Urinary bladder (tissue), 4 donors: ENCODE measurements around the gene MRPL18. TPM values are rescaled to one million over a fixed set of nuclear protein-coding genes. Genes with fewer than 3 reads are reported as not detected.
"Not testable (repeated sequence)": the region's sequence is repeated elsewhere in the genome, so short reads cannot be mapped to it uniquely, and the experiment has no call there.

ENCODE experiments used
- DNase-seq: peaks from one replicate; pipeline ENCODE4 v3.0.0-alpha.2; 2015; ENCODE audit errors: extremely low spot score
- H3K27ac ChIP-seq: one replicate; pipeline ENCODE4 v1.5.1; 2013; ENCODE audit warnings: low read depth, mild to moderate bottlenecking, moderate library complexity
- H3K36me3 ChIP-seq: one replicate; pipeline ENCODE4 v1.6.1; 2013; ENCODE audit warnings: mild to moderate bottlenecking, moderate library complexity; ENCODE audit not compliant: insufficient read depth
- H3K4me1 ChIP-seq: one replicate; pipeline ENCODE4 v1.6.1; 2013; ENCODE audit warnings: mild to moderate bottlenecking, moderate library complexity; ENCODE audit not compliant: insufficient read depth
- H3K4me3 ChIP-seq: one replicate; pipeline ENCODE4 v1.5.1; 2013; ENCODE audit warnings: low read depth, low read length
- WGBS: extraction: QIAGEN DNeasy Blood & Tissue Kit; methylation state at CpG from one replicate; pipeline ENCODE4 v1.1.7; 2013; 5-methylcytosine and 5-hydroxymethylcytosine counted together
- polyA plus RNA-seq: library from polyadenylated mRNA; stranded (reverse); fragments of 200-250 nt; gene quantifications from one replicate; pipeline ENCODE4 v1.2.3, GENCODE V29; 2013
- total RNA-seq: library from RNA; depleted of rRNA; stranded (reverse); fragments of >200 nt; gene quantifications from one replicate; pipeline ENCODE4 v1.2.3, GENCODE V29; 2014
- donor health status: healthy with polysubstance abuse.
- donor health status: healthy.

MRPL18 gene
- total and polyA plus RNA-seq, 2 donors: 58.0 to 77.7 TPM

DNA sequence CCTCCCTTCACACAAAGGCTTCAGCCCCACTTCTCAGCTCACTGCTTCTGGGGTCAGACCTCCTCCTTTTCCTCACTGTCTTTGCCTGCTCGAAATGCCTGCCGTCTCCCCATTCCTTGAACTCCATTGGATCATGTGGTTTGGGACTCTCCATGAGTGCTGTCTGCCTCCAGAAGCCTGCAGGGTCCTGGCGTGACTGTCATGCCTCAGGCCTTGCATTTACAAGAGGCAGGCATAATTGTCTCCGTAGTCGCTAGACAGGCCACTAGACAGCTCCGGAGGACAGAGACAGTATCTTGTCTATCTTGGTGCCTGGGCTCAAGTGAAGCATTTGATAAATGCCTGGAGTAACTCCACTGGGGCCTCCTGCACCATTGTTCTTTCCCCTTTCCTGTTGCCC, 25.1 kb downstream of the MRPL18 start:
- Histone ChIP-seq H3K4me3 (no peak overlapping the region), H3K36me3 (no peaks in the 10 kb centered on the region), H3K27ac (no peak overlapping the region), H3K4me1 (no peaks in the 10 kb centered on the region)
- 67% methylated on average over 6 of the region's 6 CpGs for WGBS
- DNase-seq: no peak

DNA sequence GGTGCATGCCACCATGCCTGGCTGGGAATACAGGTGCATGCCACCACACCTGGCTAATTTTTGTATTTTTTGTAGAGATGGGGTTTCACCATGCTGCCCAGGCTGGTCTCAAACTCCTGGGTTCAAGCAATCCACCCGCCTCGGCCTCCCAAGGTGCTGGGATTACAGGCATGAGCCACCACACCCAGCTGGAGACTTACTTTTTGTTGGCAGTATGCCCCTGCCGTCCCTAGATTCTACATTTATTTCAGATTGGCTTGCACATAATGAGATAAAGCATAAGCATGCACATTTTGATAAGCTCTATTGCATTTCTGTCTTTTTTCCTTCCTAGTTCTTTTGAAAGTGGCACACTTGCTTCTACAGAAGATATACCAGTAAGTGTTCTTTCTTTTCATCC, 26.5 kb downstream of the MRPL18 start:
- whole genome bisulfite sequencing: 74% methylated on average over 3 of the region's 3 CpGs
- not testable (repeated sequence) for H3K36me3 ChIP-seq, DNase-seq, H3K27ac ChIP-seq, H3K4me3 ChIP-seq, H3K4me1 ChIP-seq

DNA sequence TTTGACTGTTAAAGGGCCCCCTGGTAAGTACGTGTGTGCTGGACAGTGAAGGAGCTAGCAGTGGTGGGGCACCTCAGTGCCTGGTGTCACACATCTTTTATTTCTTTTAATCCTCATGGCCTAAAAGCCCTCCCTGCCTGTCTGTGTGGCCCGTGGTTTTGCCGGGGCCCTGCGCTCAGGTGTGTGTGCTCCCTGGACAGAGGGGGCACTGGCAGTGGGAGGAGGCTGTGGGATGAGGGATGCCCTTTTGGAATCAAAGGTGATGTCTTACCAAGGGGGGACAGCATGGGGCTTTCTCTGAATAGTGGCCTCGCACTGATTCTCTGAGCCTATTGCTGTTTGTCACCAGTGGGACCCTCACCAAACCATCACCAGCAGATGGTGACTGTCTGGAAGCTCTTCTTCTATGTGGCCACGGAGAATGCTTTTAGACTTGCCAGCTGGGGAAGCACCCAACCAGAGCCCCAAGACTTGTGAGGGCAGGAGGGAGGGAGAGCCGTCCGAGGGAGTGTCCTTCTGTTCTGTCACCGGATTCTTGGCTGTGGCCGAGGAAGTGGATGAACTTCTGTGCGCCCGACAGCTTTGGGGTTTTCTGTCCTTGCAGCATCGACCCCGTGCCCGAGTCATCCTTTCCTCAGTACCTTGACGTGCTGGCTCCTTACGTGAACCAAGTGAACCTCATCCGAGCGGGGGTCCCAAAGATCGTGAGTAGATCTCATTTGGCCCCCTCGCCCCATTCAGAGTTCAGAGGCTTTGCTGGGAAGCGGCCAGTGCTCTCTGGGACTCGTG, 27.9 kb downstream of the MRPL18 start:
- H3K36me3 ChIP-seq: no peaks in the 10 kb centered on the region
- 87% methylated on average over 23 of the region's 23 CpGs for WGBS

DNA sequence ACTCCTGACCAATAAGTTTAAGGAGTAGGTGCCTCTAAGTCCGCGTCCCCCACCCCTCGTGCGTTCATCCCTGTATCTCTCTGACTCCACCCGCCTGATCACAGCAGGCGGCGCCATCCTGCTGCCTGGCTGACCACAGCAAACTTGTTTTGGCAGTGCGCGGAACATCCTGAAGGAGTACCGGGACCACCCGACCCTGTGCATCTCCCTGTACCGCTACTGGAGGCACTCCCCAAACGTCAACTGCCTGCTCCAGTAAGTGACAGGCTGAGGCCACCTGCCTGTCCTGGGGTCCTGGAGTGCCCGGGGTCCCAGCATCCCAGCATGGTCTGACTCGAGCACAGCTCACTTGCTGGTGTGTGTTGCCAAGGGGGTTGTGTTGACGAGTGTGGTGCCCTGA, 28.8 kb downstream of the MRPL18 start:
- Histone ChIP-seq H3K36me3 (no peaks in the 10 kb centered on the region), H3K4me1 (no peaks in the 10 kb centered on the region), H3K4me3 (no peak overlapping the region), H3K27ac (no peak overlapping the region)
- 91% methylated on average over 16 of the region's 16 CpGs for WGBS
- no peak for DNase-seq

More for the DNA sequence above, 27.9 kb downstream of the MRPL18 start:
- H3K4me1 ChIP-seq: no peaks in the 10 kb centered on the region
- no peak overlapping the region for H3K4me3 ChIP-seq
- H3K27ac ChIP-seq: no peak overlapping the region
- no peak for DNase-seq

DNA sequence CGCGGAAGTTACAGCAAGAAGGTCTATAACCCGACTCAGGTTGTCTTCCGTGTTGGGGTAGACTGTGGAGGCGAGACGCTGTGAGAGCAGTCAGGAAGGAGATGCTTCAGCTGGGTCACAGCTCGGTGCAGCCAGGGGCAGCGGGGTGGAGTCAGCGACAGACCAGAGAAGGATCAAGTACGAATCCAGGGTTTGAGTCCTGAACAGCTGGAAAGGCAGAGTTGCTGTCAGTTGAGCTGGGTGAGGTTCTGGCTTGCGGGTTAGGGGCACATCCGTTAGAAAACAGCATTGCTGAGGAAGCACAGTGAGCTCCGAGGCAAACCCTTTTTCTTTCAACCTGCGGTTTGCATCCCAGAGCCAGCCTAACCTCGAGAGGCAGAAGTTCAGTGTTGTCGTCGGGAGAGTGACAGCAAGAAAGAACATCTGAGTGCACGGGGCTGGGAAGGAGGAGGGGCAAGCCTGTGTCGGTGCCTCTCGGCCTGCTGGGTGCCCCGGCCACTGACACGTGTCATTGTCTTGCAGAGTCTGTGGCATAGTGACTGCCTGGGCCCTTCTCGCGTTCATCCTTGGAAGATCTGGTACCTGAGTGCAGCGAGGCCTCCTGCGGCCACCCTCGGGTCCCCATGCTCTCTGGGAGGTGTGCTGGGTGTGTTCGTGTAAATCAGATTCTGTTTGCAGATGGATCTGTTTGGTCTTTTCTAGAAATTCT, 29.8 kb downstream of the MRPL18 start:
- H3K4me3 ChIP-seq: no peak overlapping the region
- DNase-seq: no peak
- 62% methylated on average over 28 of the region's 28 CpGs for WGBS
- H3K4me1 ChIP-seq: no peaks in the 10 kb centered on the region
- no peaks in the 10 kb centered on the region for H3K36me3 ChIP-seq
- H3K27ac ChIP-seq: no peak overlapping the region

DNA sequence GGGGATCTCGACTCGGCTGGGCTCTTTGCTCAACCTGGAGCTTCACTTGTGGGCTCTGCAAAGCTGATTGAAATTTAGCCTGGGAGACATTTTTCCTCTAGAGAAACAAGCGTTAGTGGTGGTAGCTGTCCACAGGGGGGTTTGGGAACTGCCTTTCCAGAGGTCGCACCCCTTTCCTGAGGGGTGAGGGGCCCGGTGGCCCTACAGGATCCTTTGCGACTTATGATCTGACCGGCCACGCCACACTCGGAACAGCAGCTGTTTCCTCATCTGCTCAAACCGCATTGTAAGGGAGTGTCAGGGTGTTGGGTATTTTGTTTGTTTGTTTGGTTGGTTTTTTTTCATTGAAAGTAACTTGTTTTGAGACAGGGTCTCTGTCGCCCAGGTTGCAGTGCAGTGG, 30.9 kb downstream of the MRPL18 start:
- WGBS: 82% methylated on average over 11 of the region's 11 CpGs
- no peak for DNase-seq
- Histone ChIP-seq H3K27ac (no peak overlapping the region), H3K4me3 (no peak overlapping the region), H3K4me1 (no peaks in the 10 kb centered on the region), H3K36me3 (no peaks in the 10 kb centered on the region)

DNA sequence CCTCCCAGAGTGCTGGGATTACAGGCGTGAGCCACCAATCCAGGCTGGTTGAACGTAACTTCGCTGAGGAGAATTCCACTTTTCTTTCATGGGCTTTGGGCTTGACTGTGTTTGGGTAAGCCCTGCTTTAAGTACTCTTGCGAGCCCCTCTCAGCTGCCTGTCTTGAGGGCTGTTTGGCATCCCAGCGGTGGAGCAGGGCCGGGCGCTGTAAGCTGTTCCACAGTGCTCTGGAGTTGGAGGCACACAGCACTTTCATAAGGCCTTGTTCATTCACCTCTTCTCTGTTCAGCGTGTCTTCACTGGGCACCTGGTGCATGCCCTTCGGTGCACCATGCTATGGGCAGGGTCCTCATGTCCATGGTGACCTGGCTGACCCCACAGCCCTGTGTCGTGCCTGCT, 31.5 kb downstream of the MRPL18 start:
- H3K4me3 ChIP-seq: no peak overlapping the region
- H3K27ac ChIP-seq: no peak overlapping the region
- no peak for DNase-seq
- 90% methylated on average over 10 of the region's 10 CpGs for WGBS
- H3K4me1 ChIP-seq: no peaks in the 10 kb centered on the region
- H3K36me3 ChIP-seq: no peaks in the 10 kb centered on the region

DNA sequence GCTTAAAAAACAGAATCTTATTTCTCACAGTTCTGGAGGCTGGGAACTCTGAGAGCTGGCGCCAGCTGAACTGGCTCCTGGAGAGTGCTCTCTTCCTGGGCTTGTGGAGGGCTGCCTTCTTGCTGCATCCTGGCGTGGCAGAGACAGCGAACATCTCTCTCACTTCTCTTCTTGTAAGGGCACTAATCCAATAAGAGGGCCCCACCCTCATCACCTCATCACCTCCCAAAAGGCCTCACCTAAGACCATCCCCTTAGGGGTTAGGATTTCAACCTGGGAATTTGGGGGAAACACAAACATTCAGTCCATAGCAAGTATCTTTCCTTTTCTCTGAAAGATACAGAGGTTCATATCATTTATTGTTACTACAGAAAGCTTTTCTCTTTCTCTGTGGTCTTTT, 33.7 kb downstream of the MRPL18 start:
- no peak overlapping the region for H3K27ac ChIP-seq
- 96% methylated on average over 3 of the region's 3 CpGs for WGBS
- no peak for DNase-seq
- no peaks in the 10 kb centered on the region for H3K4me1 ChIP-seq
- no peak overlapping the region for H3K4me3 ChIP-seq
- H3K36me3 ChIP-seq: no peaks in the 10 kb centered on the region

DNA sequence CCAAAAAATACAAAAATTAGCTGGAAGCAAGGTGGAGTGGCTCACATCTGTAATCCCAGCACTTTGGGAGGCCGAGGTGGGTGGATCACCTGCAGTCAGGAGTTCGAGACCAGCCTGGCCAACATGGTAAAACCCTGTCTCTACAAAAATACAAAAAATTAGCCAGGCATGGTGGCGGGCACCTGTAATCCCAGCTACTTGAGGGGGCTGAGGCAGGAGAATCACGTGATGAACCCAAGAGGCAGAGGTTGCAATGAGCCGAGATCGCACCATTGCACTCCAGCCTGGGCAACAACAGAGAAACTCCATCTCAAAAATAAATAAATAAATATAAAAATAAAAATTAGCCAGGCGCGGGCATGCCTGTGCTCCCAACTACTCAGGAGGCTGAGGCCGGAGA, 34.4 kb downstream of the MRPL18 start:
- 95% methylated on average over 9 of the region's 9 CpGs for WGBS
- DNase-seq: not testable (repeated sequence)

DNA sequence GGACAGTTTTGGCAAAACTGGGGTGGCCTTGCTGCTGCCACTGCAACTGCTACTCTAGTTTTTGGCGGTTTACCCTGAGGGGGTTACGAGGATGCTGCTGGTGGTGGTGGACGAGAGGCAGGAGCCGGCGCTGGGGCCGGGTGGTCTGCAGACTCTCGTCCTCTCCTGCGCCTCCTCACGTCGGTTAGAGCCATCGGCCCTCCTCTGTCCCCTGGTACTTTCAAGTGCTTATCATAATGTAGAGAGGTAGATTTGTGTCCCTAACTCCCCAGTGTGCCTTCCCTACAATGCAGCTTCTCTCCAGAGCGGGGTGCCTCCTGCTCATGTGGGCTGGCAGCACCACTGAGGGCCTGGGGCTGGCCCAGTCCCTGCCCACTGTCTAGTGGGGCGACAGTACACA, 35.7 kb downstream of the MRPL18 start:
- Histone ChIP-seq H3K27ac (no peak overlapping the region), H3K4me3 (no peak overlapping the region), H3K4me1 (no peaks in the 10 kb centered on the region), H3K36me3 (no peaks in the 10 kb centered on the region)
- 93% methylated on average over 13 of the region's 13 CpGs for WGBS
- no peak for DNase-seq

More for the DNA sequence above, 34.4 kb downstream of the MRPL18 start:
- not testable (repeated sequence) for H3K36me3 ChIP-seq, H3K4me1 ChIP-seq, H3K4me3 ChIP-seq, H3K27ac ChIP-seq

DNA sequence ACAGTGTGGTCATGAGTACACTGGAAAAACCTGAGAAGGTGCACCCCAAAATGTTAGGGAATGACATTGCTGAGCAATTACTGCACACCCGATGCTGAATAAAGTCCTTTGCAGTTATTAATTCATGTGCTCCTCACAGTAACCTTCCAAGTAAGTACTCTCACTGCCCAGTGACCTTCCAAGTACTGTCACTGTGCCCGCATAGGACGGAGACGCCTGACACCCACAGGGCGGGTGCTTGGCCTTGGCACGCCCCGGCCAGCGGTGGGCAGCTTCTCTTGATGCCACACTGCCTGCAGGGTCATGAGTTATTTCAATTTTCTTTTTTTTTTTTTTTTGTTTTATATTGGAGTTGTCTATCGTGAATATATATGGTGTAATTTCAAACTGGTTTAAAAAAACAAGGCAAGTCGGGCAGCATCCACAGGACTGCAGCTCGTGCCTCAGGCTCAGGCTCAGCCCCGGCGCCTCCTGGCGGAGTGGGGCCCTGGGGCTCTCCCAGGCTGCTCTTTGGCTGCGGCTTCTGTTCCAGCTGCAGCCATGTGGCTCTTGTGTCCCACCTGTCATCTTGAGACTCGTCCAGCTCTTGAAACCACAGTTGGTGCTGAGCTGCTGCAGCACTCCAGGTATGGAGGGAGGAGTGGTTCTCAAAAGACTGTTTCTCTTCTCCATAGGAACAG, 36.8 kb downstream of the MRPL18 start:
- Histone ChIP-seq H3K4me1 (no peaks in the 10 kb centered on the region), H3K4me3 (no peak overlapping the region), H3K36me3 (no peaks in the 10 kb centered on the region), H3K27ac (no peak overlapping the region)
- WGBS: 82% methylated on average over 16 of the region's 16 CpGs
- no peak for DNase-seq

DNA sequence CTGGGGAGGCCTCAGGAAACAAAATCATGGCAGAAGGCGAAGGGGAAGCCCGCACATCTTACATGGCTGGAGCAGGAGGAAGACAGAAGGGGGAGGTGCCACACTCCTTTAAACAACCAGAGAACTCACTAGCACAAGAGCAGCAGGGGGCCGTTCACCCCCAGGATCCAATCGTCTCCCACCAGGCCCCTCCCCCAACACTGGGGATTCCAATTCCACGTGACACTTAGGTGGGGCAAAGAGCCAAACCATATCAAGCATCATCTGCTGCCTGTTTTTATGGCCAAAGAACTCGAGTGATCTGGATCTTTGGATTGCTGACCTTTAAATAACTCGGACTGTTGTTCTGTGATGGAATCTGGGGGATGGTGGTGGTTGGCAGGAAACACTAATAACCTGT, 37.8 kb downstream of the MRPL18 start:
- 39% methylated on average over 7 of the region's 7 CpGs for WGBS
- Histone ChIP-seq H3K27ac (no peak overlapping the region), H3K4me3 (no peak overlapping the region), H3K36me3 (no peaks in the 10 kb centered on the region), H3K4me1 (no peaks in the 10 kb centered on the region)
- no peak for DNase-seq

DNA sequence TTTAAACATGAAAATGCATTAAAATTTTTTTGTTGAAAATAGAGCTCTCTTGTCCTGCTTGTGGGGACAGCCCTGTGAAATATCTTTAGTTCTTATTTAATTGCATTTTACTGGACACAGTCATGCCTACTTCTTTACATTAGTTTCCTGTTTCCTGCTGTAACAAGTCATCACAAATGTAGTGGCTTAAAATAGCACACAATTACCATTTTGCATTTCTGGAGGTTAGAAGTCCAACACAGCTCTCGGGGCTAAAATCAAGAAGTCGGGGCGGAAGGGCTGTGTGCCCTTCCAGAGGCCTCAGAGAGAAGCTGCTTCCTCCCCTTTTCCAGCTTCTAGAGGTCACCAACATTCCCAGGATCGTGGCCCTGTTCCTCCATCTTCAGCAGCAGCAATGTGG, 39.3 kb downstream of the MRPL18 start:
- no peak overlapping the region for H3K4me3 ChIP-seq
- no peak overlapping the region for H3K27ac ChIP-seq
- H3K36me3 ChIP-seq: no peaks in the 10 kb centered on the region
- no peak for DNase-seq
- no peaks in the 10 kb centered on the region for H3K4me1 ChIP-seq
- WGBS: 67% methylated on average over 4 of the region's 4 CpGs
